ENCODE data around the gene RBM17. TPM values are rescaled to one million over a fixed set of nuclear protein-coding genes. Genes with fewer than 3 reads are reported as not detected.
"Not testable (repeated sequence)": the region's sequence is repeated elsewhere in the genome, so short reads cannot be mapped to it uniquely, and the experiment has no call there.

RBM17 gene
- total RNA-seq, 1 donor from 2014 or later: 67.9 TPM

- DNase-seq: no peak
Observed at GRCh38 chr10:6056411-6057135, 32.3 kb upstream of the RBM17 start.

DNA sequence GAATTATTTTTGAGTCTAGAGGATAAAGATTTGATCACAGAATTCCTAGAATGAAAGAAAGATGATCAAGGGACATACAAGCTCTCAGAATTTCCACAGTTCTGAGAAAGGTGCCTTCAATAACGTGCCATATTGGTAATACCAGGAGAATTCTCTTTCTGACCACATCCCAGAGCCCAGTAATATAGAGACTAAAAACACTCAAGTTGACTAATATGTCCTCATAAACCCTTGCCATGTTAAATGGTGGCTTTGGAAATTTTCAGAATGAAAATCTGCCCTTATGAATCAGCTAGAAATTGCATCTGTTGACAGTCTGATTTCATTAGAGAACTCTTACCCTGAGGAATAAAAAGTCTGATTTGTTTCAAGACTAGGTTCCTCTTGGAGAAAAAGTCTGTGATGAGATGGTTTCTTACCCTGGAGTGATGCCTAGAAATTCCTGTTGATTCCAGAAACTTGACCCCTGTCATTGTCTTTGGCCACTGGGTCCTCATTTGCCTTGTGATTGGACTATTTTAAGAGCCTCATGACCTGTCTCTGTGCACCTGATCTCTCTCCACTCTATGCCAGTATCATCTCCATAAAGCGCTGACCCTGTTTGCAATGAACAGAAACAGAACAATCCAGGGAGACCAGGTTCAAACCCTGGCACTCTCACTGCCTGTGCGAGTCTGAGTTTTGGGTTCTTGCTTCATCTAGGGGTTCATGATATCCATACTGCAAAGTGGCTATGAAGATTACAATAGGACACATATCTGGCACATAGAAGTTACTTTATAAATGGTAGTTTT is 30.0 kb upstream of the RBM17 start:
- DNase-seq: no peak

- no peak for DNase-seq
Observed at GRCh38 chr10:6059506-6059905, 29.3 kb upstream of the RBM17 start.

- DNase-seq: no peak
Observed at GRCh38 chr10:6061056-6061455, 27.8 kb upstream of the RBM17 start.

DNA sequence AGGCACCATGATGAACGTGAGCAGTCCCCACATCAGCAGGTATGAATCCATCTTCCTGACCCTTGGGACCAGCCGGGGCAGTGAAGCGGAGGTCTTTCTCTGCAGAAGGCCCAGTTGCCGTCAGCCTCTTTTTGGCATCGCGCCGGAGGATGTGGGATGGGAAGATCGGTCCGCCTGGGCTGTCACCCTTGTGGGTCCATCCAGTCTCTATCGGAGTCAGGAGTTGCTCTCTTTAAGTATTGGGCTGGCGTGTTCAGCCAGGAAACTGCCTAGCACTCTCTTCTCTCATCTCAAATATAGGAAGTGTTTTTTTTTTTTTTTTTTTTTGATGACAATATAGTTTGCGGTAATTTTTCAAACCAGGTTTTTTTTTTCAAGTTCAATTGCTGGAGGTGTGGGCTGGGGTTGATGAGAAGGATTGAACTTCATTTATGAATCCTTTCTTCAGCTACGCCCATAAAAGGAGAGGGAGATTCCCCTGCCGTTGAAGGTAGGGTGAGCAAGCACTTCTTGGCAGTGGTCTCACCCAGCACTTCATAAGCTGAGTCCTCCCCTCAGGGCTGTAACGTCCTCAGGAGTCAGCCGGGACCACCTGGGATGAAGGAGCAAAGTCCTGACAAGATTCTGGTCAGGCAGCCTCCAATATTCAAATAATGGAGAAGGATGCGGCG is 26.6 kb upstream of the RBM17 start, which contains the start of gene IL2RA:
TSS of gene IL2RA (minus strand) at position 267 of the 671 bp plus-strand sequence. CDS start at position 51, 216 bp downstream.
- DNase-seq: no peak

- DNase-seq: no peak
Observed at GRCh38 chr10:6064119-6064518, 24.7 kb upstream of the RBM17 start.

DNA sequence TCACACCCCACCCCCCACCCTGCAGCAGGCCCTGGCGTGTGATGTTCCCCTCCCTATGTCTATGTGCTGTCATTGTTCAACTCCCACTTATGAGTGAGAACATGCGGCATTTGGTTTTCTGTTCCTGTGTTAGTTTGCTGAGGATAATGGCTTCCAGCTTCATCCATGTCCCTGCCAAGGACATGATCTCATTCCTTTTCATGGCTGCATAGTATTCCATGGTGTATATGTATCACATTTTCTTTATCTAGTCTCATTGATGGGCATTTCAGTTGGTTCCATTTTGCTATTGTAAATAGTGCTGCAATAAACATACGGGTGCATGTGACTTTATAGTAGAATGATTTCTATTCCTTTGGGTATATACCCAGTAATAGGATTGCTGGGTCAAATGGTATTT is 24.1 kb upstream of the RBM17 start:
- DNase-seq: not testable (repeated sequence)

GRCh38 chr10:6065406-6065805 is 23.4 kb upstream of the RBM17 start:
- DNase-seq: no peak

GRCh38 chr10:6065835-6066234 is 23.0 kb upstream of the RBM17 start:
- DNase-seq: no peak

GRCh38 chr10:6067457-6067856 is 21.4 kb upstream of the RBM17 start:
- no peak for DNase-seq

- no peak for DNase-seq
Observed at GRCh38 chr10:6068006-6068405, 20.8 kb upstream of the RBM17 start.

- DNase-seq: no peak
Observed at GRCh38 chr10:6068422-6068821, 20.4 kb upstream of the RBM17 start.

GRCh38 chr10:6069081-6069931 is 19.5 kb upstream of the RBM17 start:
- DNase-seq: peak; percentile 64

- DNase-seq: no peak
Observed at GRCh38 chr10:6070660-6071059, 18.2 kb upstream of the RBM17 start.

GRCh38 chr10:6071181-6072175 is 17.4 kb upstream of the RBM17 start:
- DNase-seq: no peak

- DNase-seq: no peak
Observed at GRCh38 chr10:6072215-6072934, 16.5 kb upstream of the RBM17 start.

DNA sequence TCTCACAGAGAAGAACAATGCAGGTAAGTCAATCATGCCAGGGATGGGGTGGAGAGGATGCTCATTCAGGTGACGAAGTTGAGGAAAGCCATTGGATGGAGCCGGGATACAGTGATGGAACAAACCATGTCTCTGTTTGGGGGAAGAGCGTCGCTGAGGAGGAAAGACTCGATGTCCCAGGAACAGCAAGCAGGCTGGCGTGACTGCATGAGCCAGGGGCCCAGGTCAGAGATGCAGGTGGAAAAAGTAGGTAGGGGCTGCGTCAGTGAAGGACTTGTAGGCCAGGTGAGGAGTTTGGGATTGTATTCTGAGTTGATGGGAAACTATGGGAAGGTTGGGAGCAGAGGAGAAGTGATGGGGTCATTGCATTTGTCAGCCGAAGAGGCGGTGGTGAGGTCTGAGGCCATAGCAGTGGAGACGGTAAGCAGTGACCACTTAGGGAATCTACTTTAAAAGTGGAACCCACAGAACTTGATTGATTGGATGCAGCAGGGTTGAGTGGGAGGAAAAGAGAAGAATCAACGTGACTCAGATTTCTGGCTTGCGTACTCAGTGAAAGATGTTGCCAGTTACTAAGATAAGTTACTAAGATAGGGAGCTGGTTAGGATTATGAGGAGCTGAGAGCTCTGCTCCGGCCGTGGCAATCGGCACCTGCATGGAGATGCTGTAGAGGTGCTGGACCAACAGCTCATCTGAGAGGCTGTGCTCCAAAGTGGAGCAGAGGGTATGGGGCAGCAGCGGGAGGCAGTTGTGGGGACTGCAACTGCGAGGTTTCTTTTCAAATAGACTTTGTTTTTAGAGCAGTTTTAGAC is 14.1 kb upstream of the RBM17 start:
- DNase-seq: no peak

- no peak for DNase-seq
Observed at GRCh38 chr10:6077071-6077675, 11.7 kb upstream of the RBM17 start.

DNA sequence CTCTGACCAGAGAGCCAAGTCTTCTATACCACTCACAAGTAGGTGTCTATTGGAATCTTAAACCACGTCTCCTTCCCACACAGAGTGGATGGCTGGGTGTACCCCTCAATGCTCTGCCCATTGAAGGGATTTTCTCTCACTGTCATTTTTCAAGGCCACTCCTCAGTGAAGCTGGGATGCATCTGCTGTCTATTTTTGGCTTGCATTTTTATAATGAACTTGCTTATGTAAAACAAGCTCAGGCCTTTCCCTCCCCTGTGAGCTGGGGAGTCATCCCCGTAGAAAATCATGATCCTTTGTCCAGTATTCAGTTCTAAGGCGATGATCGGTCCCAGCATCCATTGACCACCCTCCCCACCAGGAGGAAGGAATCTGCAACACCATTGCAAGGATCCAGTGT is 9.8 kb upstream of the RBM17 start:
- no peak for DNase-seq

Data from dermis blood vessel endothelial cell (primary cell).